ENCODE data around the gene CCL14. TPM values are rescaled to one million over a fixed set of nuclear protein-coding genes. Genes with fewer than 3 reads are reported as not detected.

CCL14 gene
- total RNA-seq, 1 donor from 2014 or later: not detected

DNA sequence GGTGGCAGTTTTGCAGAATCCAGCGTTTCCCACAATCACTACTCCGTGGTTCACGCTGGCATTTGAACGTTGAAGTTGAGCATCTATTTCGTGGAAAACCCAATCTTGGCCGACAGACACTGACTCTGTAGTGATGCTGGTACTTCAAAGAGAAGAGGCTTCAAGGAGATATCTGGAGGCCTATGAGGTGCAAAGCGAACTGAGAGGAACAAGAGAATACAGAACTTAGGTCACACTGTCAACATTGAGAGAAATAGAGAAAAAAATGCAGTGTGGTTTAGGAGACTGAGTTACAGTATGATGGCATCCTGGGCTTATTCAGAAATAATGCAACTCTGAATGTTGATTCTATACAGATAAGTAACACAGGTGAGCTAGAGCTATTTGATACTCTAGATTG is 21.3 kb downstream of the CCL14 start:
- TF ChIP-seq, protein P1, sequence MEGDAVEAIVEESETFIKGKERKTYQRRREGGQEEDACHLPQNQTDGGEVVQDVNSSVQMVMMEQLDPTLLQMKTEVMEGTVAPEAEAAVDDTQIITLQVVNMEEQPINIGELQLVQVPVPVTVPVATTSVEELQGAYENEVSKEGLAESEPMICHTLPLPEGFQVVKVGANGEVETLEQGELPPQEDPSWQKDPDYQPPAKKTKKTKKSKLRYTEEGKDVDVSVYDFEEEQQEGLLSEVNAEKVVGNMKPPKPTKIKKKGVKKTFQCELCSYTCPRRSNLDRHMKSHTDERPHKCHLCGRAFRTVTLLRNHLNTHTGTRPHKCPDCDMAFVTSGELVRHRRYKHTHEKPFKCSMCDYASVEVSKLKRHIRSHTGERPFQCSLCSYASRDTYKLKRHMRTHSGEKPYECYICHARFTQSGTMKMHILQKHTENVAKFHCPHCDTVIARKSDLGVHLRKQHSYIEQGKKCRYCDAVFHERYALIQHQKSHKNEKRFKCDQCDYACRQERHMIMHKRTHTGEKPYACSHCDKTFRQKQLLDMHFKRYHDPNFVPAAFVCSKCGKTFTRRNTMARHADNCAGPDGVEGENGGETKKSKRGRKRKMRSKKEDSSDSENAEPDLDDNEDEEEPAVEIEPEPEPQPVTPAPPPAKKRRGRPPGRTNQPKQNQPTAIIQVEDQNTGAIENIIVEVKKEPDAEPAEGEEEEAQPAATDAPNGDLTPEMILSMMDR (IDR thresholded peaks at IDR 0.05): no peak
- ChIA-PET CTCF (interaction anchor here (1.2 to 19.6 kb wide), 2 partner anchors 182 to 518 kb away, joined by 6 to 481 read pairs; no protein-coding TSS in a partner anchor), POLR2A (no interaction called here)
- ATAC-seq (ENCODE audit: low read depth) (no peak), DNase-seq (no peak)
- H3K4me1 Mint-ChIP-seq: peaks cover 1% of the 10 kb centered on the region
- no peaks in the 10 kb centered on the region for H3K36me3 Mint-ChIP-seq (ENCODE audit: low read depth)
- H3K4me3 Mint-ChIP-seq: no peak overlapping the region
- intact Hi-C loops (cut with micrococcal nuclease): no loop called here
- H3K27me3 Mint-ChIP-seq: peaks cover 12% of the 10 kb centered on the region
- no peak overlapping the region for H3K27ac Mint-ChIP-seq
- no peaks in the 10 kb centered on the region for H3K9me3 Mint-ChIP-seq

DNA sequence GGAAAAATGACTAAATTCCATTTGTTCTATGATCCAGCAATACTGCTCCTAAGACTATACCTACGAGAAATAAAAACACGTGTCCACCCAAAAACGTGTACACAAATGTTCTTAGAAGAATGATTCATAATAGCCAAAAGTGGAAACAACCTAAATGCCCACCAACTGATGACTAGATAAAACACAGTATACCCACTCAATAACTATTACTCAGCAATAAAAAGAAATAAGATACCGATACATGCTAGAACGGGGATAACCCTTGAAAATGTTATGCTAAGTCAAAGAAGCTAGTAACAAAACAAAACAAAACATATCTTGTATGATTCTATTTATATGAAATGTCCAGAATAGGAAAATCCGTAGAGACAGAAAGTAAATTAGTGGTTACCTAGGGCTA is 22.9 kb downstream of the CCL14 start:
- intact Hi-C loops (cut with micrococcal nuclease): no loop called here
- Mint-ChIP-seq H3K36me3 (ENCODE audit: low read depth) (no peaks in the 10 kb centered on the region), H3K4me3 (no peak overlapping the region), H3K27ac (no peak overlapping the region), H3K4me1 (no peaks in the 10 kb centered on the region), H3K27me3 (peaks cover 11% of the 10 kb centered on the region), H3K9me3 (no peaks in the 10 kb centered on the region)
- DNase-seq (no peak), ATAC-seq (ENCODE audit: low read depth) (no peak)
- POLR2A ChIA-PET: no interaction called here
- TF ChIP-seq, protein P1 (IDR thresholded peaks at IDR 0.05): no peak
- CTCF ChIA-PET: interaction anchor here (1.0 to 1.5 kb wide), 3 partner anchors 12 to 519 kb away, joined by 3 to 6 read pairs (median 3); no protein-coding TSS in a partner anchor

DNA sequence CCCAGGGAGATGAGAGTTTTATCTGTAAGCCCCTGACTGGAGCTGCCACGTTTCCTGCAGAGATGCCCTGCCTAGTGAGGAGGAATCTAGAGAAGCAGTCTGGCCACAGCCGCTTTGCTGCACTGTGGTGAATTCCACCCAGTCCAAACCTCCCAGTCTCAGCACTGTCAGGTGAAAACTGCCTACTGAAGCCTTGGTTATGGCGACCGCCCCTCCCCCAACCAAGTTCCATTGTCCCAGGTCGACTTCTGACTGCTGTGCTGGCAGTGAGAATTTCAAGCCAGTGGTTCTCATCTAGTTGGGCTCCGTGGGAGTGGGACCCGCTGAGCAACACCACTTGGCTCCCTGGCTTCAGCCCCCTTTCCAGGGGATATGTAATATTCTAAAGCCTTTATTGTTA is 32.8 kb downstream of the CCL14 start:
- intact Hi-C loops (cut with micrococcal nuclease): no loop called here
- TF ChIP-seq, protein P1 (IDR thresholded peaks at IDR 0.05): no peak
- Mint-ChIP-seq H3K36me3 (ENCODE audit: low read depth) (no peaks in the 10 kb centered on the region), H3K9me3 (no peaks in the 10 kb centered on the region), H3K4me3 (no peak overlapping the region), H3K4me1 (no peaks in the 10 kb centered on the region), H3K27me3 (peaks cover 34% of the 10 kb centered on the region), H3K27ac (no peak overlapping the region)
- ATAC-seq (ENCODE audit: low read depth): no peak
- DNase-seq: no peak
- CTCF ChIA-PET: no interaction called here
- POLR2A ChIA-PET: no interaction called here

DNA sequence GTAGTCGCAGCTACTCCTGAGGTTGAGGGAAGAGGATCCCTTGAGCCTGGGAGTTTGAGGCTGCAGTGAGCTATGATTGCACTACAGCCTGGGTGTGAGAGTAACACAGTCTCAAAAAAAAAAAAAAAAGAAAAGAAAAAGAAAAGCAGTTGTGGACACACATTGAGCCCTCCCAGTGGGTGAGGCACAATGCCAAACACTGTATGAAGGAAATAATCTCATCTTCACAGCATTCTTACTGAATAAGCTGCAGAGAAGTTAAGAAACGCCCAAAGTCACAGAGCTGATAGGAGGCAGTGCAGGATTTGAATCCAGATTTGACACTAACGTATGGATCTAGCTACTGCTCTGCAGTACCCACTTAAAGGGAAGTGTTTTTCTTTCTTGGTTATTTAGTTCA is 37.1 kb downstream of the CCL14 start:
- H3K27ac Mint-ChIP-seq: no peak overlapping the region
- no peak overlapping the region for H3K4me3 Mint-ChIP-seq
- intact Hi-C loops (cut with micrococcal nuclease): loop anchor here (5.0 kb wide), 3 partner anchors 102 to 583 kb away; partner anchors contain the start of genes MYO19 and PIGW
- ChIA-PET POLR2A (no interaction called here), CTCF (no interaction called here)
- no peaks in the 10 kb centered on the region for H3K36me3 Mint-ChIP-seq (ENCODE audit: low read depth)
- DNase-seq: no peak
- TF ChIP-seq, protein P1 (IDR thresholded peaks at IDR 0.05): no peak
- H3K4me1 Mint-ChIP-seq: no peaks in the 10 kb centered on the region
- no peaks in the 10 kb centered on the region for H3K9me3 Mint-ChIP-seq
- peaks cover 8% of the 10 kb centered on the region for H3K27me3 Mint-ChIP-seq
- no peak for ATAC-seq (ENCODE audit: low read depth)

DNA sequence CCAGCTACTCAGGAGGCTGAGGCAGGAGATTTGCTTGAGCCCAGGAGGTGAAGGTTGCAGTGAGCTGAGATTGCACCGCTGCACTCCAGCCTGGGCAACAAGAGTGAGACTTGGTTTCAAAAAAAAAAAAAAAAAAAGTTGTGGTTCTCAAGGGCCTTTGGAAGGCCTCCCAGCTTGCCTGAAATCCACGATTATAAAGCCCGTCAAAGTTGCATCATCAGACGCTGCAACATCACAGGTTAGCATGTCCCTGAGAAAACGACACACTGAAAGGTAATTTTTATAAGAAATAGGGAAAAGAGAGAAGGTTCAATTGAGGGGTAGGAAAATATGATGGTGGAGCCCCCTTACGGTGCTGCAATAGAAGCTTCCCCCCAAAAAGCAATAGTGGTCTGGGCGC is 38.4 kb downstream of the CCL14 start:
- Mint-ChIP-seq H3K9me3 (no peaks in the 10 kb centered on the region), H3K4me1 (no peaks in the 10 kb centered on the region), H3K36me3 (ENCODE audit: low read depth) (no peaks in the 10 kb centered on the region), H3K4me3 (no peak overlapping the region), H3K27me3 (peaks cover 4% of the 10 kb centered on the region), H3K27ac (no peak overlapping the region)
- POLR2A ChIA-PET: interaction anchor here (0.7 kb wide), 1 partner anchor 68 kb away, joined by 9 read pairs; the partner anchor contains the start of gene CCL5
- intact Hi-C loops (cut with micrococcal nuclease): loop anchor here (5.0 kb wide), 3 partner anchors 101 to 584 kb away; partner anchors contain the start of genes MYO19 and PIGW
- ATAC-seq (ENCODE audit: low read depth) (no peak), DNase-seq (no peak)
- CTCF ChIA-PET: no interaction called here
- TF ChIP-seq, protein P1 (IDR thresholded peaks at IDR 0.05): no peak
